Smooth muscle cell (in vitro differentiated cells): ENCODE data around the gene HIC1. TPM values are rescaled to one million over a fixed set of nuclear protein-coding genes. Genes with fewer than 3 reads are reported as not detected.
A peak's percentile ranks its signal among the peaks of the same experiment; 100 is the strongest.

Experiments
- DNase-seq: peaks from one replicate; lab custom pipeline; 2025; ENCODE audit not compliant: unreplicated experiment; lab: John Stamatoyannopoulos, UW
- H2AFZ ChIP-seq: fragments of 200-600 bp; sonication (generic); 2 replicates; pipeline ENCODE4 v1.6.0; 2016; ENCODE audit warnings: antibody characterized with exemption, low read depth, mild to moderate bottlenecking
- H3F3A ChIP-seq: fragments of 200-600 bp; sonication (generic); 2 replicates; pipeline ENCODE4 v1.6.0; 2017; ENCODE audit warnings: antibody characterized with exemption, low read depth
- H3K27ac ChIP-seq: fragments of 200-600 bp; sonication (generic); 2 replicates; pipeline ENCODE4 v1.5.1; 2016; ENCODE audit warnings: low read depth, mild to moderate bottlenecking
- H3K27me3 ChIP-seq: fragments of 200-600 bp; sonication (generic); 2 replicates; pipeline ENCODE4 v1.6.1; 2016; ENCODE audit warnings: low read depth, mild to moderate bottlenecking
- H3K36me3 ChIP-seq: fragments of 200-600 bp; sonication (generic); 2 replicates; pipeline ENCODE4 v1.5.1; 2016; ENCODE audit warnings: low read depth
- H3K4me1 ChIP-seq: fragments of 200-600 bp; sonication (generic); 2 replicates; pipeline ENCODE4 v1.5.1; 2016; ENCODE audit warnings: low read depth
- H3K4me2 ChIP-seq: fragments of 200-600 bp; sonication (generic); 2 replicates; pipeline ENCODE4 v1.6.0; 2016; ENCODE audit warnings: mild to moderate bottlenecking
- H3K4me3 ChIP-seq: fragments of 200-600 bp; sonication (generic); 2 replicates; pipeline ENCODE4 v1.5.1; 2016; ENCODE audit warnings: mild to moderate bottlenecking
- H3K79me2 ChIP-seq: fragments of 200-600 bp; sonication (generic); 2 replicates; pipeline ENCODE4 v1.6.0; 2016; ENCODE audit warnings: low read depth, mild to moderate bottlenecking
- H3K9ac ChIP-seq: fragments of 200-600 bp; sonication (generic); 2 replicates; pipeline ENCODE4 v1.6.0; 2016; ENCODE audit warnings: low read depth
- H3K9me3 ChIP-seq: fragments of 200-600 bp; sonication (generic); replicated peaks from 2 replicates; pipeline ENCODE4 v1.5.1; 2016; ENCODE audit warnings: low read depth
- H4K20me1 ChIP-seq: fragments of 200-600 bp; sonication (generic); 2 replicates; pipeline ENCODE4 v1.6.0; 2016; ENCODE audit warnings: low read depth
- WGBS: methylation state at CpG from one replicate; pipeline ENCODE4 v1.1.7; 2016; ENCODE audit warnings: low lambda C conversion rate; 5-methylcytosine and 5-hydroxymethylcytosine counted together
- polyA plus RNA-seq: library from polyadenylated mRNA; unstranded; fragments of >200 nt; fragmentation: Nextera tagmentation; extraction: Ambion mirVana; gene quantifications from 2 replicates; pipeline ENCODE4 v1.2.1, GENCODE V29; 2016
- total RNA-seq: library from RNA; depleted of rRNA; stranded (reverse); fragments of >200 nt; gene quantifications from 2 replicates; pipeline ENCODE4 v1.2.3, GENCODE V29; 2014
- TF ChIP-seq, protein P1 (sequence below): fragments of 200-600 bp; sonication (generic); IDR thresholded peaks from 2 replicates; pipeline ENCODE4 v1.5.1; 2017; ENCODE audit warnings: borderline replicate concordance, mild to moderate bottlenecking, antibody characterized with exemption; ENCODE audit not compliant: insufficient read depth, poor library complexity, severe bottlenecking

Gene HIC1
- total and polyA plus RNA-seq, 2 experiments from 2014 or later: 2.9 to 5.2 TPM

DNA sequence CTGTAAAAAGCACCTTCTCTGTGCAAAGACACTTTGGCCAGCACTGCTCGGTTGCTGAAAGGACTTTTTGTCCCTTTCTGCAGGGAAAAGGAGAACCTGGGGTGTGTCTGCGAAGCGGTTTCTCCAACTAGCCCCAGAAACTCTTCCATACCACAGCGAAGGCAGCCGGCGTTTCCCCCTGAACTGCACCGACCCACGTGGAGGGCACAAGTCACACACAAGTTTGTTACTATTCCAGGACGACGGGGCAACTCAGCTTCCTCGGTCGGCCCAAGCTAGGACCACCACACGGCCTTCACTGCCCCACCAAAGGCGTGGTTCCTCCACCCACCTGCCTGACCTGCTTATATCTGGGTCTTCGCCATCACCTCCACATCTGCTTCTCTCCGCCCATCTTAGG, 31.6 kb upstream of the HIC1 start:
- H4K20me1 ChIP-seq: no peaks in the 10 kb centered on the region
- no peaks in the 10 kb centered on the region for H3K79me2 ChIP-seq
- no peak overlapping the region for H3K27ac ChIP-seq
- peaks cover 84% of the 10 kb centered on the region for H3K27me3 ChIP-seq
- TF ChIP-seq, protein P1, sequence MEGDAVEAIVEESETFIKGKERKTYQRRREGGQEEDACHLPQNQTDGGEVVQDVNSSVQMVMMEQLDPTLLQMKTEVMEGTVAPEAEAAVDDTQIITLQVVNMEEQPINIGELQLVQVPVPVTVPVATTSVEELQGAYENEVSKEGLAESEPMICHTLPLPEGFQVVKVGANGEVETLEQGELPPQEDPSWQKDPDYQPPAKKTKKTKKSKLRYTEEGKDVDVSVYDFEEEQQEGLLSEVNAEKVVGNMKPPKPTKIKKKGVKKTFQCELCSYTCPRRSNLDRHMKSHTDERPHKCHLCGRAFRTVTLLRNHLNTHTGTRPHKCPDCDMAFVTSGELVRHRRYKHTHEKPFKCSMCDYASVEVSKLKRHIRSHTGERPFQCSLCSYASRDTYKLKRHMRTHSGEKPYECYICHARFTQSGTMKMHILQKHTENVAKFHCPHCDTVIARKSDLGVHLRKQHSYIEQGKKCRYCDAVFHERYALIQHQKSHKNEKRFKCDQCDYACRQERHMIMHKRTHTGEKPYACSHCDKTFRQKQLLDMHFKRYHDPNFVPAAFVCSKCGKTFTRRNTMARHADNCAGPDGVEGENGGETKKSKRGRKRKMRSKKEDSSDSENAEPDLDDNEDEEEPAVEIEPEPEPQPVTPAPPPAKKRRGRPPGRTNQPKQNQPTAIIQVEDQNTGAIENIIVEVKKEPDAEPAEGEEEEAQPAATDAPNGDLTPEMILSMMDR: no peak
- 54% methylated on average over 11 of the region's 16 CpGs for WGBS
- H3K9me3 ChIP-seq: no peaks in the 10 kb centered on the region
- no peak overlapping the region for H3K4me2 ChIP-seq
- H3K4me3 ChIP-seq: no peak overlapping the region
- DNase-seq: no peak
- no peak overlapping the region for H2AFZ ChIP-seq
- H3K4me1 ChIP-seq: peaks cover 22% of the 10 kb centered on the region
- H3K36me3 ChIP-seq: no peaks in the 10 kb centered on the region
- no peak overlapping the region for H3K9ac ChIP-seq
- H3F3A ChIP-seq: no peaks in the 10 kb centered on the region

DNA sequence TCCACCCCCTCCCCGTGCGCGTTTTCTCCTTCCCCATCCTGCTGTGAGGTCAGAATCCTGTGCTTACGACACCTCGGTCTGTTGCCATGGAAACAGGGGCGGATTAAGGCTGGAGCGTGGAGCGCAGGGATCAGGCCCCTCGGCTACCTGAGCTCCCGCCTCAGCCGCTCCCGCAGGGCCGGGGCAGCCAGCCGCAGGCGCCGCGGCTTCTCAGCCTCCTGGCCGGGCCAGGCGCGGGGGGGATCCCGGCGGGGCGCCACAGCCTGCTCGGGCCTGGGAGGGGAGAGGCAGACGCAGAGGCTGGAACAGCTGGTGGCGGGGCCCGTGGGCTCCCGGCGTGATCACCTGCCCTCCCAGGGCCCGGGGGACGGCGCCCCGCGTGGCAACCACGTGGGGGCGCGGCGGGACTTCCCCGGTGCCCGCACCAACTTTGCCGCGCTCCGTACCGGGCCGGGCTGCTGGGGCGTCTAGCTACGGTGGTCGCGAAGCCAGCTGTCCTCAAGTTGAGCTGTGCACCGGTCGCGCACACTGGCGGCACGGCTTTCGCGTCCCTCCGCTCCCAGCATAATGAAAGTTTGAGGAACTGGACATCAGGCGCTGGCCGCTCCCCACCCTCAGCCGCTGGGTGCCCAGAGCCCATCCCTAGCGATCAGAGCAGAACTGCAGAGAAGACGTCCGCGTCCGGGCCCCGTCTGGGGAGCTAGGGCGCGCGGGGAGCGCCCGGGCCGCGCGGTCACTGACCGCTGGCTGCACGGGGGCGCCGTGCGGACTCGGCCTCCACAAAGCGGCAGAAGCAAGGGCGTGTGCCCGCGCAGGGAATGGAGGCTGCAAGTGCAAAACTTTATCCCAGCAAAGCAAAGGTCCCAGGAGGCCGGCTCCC, 31.0 kb upstream of the HIC1 start:
- TF ChIP-seq, protein P1: no peak
- no peaks in the 10 kb centered on the region for H3K9me3 ChIP-seq
- H3K4me3 ChIP-seq: peak overlapping the region; percentile 52
- 3% methylated on average over 55 of the region's 85 CpGs for WGBS
- no peak overlapping the region for H2AFZ ChIP-seq
- no peaks in the 10 kb centered on the region for H3K36me3 ChIP-seq
- H3F3A ChIP-seq: no peaks in the 10 kb centered on the region
- H3K4me1 ChIP-seq: peaks cover 22% of the 10 kb centered on the region
- peak overlapping the region; percentile 90 for H3K4me2 ChIP-seq
- no peak overlapping the region for H3K9ac ChIP-seq
- no peaks in the 10 kb centered on the region for H3K79me2 ChIP-seq
- DNase-seq: no peak
- no peaks in the 10 kb centered on the region for H4K20me1 ChIP-seq
- H3K27ac ChIP-seq: no peak overlapping the region
- H3K27me3 ChIP-seq: peaks cover 78% of the 10 kb centered on the region

DNA sequence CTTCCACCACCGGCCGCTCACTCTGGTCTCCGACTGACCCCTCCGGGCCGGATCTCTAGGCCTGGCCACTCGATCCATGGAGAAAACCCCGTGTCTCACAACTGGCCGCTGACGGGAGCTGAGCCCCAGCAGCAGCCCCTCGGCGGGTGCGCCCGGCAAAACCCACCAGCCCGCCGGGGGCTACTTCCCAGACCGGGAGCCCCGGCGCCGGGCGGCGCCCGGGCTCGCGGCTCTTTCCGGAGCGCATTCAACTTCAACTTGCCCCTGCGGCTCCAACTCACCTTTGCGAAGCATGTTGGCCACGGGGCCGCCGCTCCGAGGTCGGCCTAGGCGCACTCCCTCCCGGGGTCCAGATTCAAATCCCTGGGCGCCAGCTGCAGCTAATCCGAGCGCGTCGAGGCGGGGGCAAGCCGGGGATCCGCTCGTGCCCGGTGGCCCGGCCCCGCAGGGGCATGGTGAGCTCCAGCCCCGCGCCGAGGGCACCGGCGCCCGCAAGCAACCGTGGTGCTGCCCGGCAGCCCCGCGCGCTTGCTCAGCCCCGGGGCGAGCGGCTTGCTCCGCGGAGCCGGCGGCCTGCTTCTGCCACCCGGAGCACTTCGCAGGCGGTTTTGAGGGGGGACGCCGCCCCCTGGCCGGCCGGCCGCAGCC, 30.2 kb upstream of the HIC1 start:
- H4K20me1 ChIP-seq: no peaks in the 10 kb centered on the region
- H3K9me3 ChIP-seq: no peaks in the 10 kb centered on the region
- TF ChIP-seq, protein P1: no peak
- no peak overlapping the region for H3K27ac ChIP-seq
- H3K27me3 ChIP-seq: peaks cover 70% of the 10 kb centered on the region
- no peak overlapping the region for H2AFZ ChIP-seq
- H3F3A ChIP-seq: no peaks in the 10 kb centered on the region
- no peaks in the 10 kb centered on the region for H3K36me3 ChIP-seq
- no peak overlapping the region for H3K9ac ChIP-seq
- WGBS: 3% methylated on average over 53 of the region's 73 CpGs
- DNase-seq: no peak
- no peaks in the 10 kb centered on the region for H3K79me2 ChIP-seq
- peak overlapping the region; percentile 52 for H3K4me3 ChIP-seq
- H3K4me2 ChIP-seq: peak overlapping the region; percentile 90
- peaks cover 22% of the 10 kb centered on the region for H3K4me1 ChIP-seq
